Measurements from ENCODE around the gene CDC42BPB.

CDC42BPB gene

DNA sequence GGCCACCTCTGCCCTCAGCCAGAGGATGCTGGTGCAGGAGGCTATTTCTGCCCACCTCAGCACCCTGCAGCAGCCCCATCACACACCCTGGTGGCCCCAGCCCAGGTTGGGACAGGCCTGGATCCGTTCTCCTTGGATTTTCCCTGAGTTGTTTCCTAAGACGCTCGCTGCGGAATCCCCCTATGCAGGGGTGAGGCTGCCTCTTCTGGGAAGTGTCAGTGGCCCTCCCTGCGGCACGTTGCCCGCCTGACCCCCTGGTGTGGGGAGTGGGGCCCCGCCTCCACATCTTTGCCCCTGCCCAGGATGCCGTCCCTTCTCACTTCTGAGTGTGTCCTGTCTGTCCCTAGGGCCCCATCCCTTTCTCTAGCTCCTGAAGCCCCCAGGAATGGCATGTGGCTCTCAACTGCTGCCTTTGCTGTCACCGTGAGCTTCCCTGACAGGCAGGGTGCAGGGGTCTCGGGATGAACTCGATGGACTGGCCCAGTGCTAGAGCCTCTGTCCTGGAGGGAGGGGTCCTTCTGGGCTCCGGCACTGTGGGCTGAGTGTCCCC lies 36.6 kb upstream of the CDC42BPB start:
- no peak for DNase-seq

DNA sequence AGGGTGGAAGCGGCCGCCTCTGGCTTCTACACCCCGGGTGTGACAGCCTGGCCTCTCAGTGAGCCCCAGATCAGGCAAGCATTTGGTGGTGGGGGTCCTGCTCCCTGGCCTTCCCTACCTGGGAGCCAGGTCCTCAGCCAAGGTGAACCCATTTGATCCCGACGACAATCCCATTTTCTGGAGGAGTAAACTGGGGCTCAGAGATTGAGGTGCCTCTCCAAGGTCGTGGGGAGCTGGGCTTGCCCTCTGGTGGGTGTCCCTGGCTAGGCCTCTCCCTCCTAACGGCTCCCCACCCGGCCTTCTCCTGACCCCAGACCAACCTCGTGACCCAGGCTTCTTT lies 34.5 kb upstream of the CDC42BPB start:
- no peak for DNase-seq

DNA sequence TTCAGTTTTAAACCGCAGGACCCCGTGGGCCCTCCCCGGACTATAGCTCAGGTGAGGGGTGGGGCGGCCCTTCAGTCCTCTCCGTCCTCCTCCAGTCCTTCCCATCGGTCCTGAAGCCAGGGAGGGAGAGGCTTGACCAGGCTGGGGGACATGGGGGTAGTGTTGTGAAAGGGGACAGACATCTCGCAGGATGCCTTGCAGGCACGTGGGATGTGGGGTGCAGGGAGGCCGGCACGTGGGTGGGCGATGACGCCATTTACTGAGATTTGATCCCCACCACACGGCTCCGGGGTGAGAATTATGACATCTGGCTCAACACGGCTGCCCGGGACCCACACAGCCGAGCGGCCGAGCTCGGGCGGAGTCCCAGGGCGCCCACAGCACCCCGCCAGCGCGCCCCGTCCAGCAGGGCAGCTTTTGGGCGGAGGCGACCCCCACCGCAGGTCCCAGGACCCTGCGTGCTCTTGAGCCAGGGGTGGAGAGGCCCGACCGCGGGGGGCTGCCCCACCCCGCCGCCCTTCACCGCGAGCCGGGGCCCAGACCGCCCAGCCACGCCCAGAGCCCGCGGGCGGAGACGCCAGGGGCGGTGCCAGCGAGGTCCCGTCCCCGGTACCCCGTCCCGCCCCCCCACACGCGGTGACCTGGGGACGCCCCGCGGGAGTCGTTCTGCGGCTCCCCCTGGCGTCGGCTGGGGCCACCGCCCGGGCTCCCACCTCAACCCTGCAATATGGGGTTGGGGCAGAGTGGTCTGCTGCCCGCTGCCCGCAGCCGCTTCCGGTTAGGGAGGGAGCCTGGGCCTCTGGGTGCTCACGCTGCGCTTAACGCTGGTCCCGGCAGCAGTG lies 33.9 kb upstream of the CDC42BPB start:
- DNase-seq, result peak; percentile 73 to 94 (median 84)

DNA sequence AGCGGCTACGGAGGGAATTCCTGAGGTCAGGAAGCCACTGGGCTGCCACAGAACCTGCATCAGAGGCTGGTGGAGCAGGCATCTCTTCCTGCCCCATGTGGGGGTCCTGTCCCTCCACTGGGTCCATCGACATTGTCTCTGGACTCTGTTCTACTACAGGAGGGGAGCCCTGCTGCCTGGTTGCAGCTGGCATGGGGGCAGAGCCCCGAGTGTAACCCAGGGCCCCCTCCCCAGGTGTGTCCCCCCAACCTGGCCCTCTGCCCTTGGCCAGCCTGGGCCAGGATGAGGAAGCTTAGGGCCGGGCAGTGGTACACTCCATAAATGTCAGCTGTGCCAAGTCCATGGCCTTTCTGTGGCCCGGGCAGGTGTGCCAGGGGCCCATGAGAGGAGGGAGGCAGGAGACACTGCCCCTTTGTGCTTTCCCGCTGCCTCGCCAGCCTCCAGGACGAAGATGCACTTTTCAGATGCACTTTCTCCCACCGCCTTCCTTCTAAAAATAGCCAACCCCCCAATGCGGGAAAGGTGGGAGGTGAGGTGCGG lies 33.2 kb upstream of the CDC42BPB start:
- no peak for DNase-seq

DNA sequence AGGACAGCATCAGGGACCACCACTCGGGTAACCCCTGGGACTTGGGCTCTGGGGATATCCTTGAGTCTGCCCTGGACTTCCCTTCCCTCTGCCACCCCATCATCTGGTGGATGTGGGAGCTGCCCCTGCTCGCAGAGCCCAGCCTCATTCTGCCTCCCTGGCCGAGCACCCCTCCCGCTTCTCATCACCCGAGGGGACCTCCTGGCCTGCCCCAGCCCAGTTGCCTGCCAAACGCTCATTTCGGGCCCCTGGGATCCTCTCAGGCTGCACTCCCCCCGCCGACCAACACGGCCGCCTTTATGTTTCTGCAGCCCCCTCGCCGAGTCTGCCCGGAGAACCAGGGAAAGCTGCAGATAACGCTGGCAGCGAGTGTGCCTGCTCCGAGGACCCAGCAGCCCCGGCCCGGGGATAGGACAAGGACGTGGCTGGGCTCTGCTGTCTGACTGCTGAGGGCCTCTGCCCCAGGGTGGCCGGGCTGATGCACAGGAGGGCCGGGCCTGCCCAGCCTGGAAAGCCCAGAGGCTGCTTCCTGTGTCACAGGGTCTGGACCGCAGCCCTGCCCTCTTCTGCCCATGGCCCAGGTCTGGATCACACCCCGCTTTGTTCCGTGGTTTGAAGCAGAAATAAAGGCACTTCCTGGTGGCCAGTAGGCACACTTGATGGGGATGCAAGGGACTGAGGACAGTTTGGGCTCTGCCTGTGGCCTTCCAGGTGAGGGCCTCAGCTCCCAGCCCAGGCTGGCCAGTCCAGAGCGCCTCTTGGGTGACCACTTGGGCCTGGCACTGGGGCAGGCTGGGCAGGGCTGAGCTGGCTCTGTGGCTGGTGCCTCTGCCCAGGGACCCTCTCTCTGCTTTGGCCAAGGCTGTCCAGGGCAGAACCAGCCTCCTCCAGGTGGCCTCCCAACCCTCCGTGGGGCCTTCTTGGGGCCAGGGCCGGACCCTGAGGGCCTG lies 32.3 kb upstream of the CDC42BPB start:
- DNase-seq, result peak; percentile 38 to 53 (median 45)

DNA sequence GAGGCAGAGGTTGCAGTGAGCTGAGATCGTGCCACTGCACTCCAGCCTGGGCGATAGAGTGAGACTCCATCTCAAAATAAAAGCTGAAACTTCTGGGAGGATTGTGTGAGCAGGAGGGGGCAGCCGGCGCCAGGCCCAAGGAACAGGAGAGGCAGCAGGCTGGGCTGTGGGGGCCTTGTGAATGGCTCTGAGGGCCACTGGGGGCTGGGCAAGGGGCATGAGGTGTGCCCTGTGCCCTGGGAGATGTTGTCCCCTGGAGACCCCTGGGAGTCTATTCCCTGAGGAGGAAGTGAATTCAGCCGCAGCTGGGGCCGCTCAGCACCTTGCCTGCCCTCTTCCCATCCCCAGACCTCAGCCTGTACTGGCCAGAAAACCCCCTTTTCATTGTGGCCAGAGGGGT lies 31.6 kb upstream of the CDC42BPB start:
- DNase-seq, result no peak

DNA sequence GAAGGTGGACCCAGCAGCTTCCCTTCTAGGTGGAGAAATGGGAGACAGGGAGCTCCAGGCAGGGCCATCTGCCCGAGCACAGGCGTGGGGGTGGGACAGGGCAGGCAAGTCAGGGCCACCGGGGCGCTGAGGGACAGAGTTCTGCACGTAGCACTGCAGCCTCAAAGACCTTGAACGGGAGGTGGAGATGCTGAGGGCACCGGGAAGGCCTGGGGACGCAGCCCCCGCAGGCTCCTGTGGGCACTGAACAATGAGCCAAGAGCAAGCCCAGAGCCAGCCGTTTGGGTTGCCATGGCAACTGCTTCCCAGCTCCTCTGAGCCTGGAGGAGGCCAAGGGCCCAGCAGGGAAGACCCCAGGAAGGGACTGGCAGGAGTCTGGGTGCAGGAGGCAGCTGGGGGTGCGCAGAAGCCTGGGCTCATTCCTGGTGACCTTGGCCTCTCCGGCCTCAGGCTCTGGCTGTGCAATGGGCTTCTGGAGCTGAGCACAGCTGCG lies 30.0 kb upstream of the CDC42BPB start:
- DNase-seq, result no peak

DNA sequence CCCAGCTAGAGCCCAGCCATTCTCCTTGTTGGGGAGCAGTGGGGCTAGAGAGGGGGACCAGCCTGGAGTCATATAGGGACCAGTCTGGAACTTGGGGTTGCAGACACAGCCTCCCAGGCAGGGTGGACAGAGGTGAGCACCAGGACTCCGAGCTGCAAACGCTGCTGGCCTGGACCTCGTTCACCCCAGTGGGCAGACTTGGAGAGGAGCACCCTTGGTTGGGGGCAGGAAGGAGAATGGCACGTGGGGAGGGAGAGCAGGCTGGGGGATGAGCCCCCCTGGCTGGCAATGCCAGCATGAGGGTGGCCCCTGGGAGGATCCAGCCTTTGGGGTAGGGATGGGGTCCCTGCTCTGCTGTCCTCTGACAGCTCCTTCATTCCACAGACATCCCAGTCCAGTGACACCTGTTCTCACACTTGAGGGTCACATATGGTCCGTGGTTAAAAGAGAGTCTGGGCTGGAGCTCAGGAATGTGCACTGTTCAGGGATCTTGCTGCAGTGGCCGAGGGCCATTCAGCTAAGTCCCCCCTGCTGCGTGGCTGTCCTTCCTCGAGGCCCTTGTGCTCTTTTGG lies 29.5 kb upstream of the CDC42BPB start:
- no peak for DNase-seq

DNA sequence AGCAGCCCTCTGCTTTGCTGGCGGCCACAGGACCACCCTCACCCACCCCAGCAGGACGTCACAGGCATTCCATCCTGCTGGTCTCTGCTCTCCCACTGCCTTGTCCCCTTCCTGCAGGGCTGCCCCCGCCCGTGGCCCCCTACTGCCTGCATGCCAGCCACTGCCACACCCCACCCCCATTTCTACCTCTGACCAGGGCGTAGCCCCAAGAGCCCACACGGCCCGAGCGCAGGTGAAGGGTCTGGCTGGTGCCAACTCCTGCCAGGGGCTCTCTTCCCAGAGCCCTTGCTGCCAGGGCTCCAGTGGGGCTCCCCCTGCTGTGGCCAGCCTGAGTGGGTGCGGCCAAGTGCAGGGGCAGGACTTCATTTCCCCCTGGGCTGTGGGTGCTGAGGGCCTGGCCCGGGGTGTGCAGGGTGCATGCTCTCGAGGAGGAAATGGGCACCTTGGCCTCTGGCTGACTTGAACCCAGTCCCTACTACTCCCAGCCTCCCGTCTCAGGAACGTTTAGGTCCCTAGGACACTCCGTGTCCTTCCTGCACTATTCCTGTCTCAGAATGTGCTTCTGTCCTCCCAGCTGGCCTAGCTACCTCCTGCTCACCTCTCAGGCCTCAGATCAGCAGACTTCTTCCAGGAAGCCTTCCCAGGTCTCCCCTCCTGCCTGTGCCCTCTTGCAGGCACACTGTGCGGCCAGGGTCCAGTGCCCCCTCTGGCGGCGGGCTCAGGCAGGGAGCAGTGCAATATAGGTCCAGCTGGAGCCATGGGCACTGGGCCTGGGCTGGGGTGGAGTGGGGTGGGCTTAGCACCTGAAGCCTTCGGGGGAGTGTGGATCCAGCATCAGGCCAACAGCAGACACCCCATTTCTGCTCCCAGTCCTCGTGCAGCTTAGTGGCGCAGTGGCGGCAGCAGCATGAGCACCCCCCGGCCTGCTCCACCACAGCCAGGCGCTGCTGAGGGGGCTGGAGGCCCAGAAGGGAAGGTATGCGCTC lies 28.1 kb upstream of the CDC42BPB start:
- no peak for DNase-seq

DNA sequence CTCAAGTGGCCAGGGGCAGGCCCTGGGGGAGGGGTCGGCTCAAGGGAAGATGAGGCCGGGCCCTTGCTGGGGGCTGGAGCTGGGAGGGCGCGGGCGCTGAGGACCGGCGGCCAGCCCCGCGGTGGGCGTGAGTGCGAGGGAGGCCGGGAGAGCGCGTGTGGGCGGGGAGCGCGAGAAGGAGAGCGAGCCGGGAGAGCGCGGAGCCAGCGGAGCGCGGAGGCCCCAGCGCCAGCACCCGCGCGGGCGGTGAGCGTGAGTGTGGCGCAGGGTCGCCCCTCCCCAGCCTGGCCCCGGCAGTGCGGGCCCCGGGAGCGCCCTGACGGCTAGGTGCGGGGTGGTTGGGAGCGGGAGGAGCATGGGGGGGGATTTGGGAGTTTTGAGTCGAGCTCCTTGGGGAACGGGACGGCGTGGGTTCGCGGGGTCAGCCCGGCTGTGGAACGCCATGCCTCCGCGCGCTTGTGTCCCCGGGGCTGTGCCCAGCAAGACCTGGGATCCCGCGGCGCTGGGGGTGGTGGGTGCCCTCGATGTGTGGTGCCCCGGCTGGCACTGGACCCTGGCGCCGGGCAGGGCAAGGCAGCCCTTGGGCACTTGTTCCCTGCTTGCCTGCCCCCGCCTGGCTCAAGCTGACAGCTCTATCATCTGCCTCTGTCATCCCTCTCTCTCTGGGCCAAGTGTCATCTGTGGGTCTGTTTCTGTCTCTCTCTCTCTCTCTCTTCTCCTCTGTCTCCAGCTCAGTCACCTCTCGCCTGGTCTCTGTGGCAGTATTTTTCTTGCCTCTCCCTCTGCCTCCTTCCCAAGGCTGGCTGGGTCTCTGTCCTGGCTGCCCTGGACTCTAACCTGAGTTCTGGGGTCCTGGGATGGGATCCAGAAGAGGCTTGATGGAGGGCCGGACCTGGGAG lies 26.9 kb upstream of the CDC42BPB start, which contains the start of gene LBHD2:
LBHD2 (plus strand) TSS at position 190 of the 899 bp plus-strand sequence. CDS start 1,803 bp downstream, outside the sequence.
- peak; percentile 44 to 78 (median 61) for DNase-seq

DNA sequence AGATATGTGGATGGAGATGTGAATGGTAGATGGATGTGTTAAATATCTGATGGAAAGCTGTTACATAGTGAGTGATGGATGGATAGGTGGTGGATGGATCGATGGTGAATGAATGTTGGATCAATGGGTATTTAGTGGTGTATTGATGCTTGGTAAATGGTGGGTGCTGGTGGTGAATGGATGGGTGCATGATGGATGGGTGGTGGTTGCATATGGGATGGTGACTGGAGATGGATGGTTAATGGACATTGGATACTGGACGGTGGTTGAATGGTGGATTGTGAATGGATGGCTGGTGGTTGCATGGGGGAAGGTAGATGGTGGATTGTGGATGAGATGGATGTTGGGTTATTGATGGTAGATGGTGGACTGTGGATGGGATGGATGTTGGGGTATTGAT lies 24.6 kb upstream of the CDC42BPB start:
- DNase-seq, result no peak

DNA sequence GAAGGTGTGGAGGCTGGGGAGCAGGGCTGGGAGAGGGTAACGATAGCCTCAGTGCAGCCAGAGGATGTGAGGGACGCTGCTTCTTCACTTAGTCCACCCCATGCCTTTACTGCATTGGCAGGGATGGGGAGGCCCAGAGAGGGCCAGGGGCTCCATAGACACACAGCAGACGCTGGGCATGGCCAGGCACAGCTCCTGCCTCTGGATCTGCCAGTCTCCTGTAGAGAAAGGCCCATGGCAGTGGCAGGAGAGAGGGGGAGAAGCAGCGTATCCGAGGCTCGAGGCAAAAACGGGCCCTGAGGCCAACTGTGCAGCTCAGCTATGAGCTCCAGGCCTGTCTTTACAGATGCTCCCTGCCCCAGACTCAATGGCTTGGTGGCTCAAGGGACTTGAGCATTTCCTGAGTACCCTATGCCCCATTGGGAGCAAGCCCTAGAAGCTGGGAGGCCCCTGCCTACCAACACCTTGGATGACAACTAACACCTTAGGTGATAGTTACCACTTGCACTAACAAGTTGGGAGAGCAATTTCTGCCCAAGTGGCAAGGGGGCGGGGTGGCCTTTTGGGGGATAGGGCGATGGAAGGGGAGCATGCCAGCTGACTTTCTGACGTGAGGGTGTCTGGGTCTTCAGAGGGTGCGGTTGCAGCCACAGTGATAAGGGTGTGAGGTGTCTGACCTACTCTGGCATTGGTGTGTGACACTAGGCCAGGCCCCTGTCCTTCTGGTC lies 21.7 kb upstream of the CDC42BPB start:
- no peak for DNase-seq

DNA sequence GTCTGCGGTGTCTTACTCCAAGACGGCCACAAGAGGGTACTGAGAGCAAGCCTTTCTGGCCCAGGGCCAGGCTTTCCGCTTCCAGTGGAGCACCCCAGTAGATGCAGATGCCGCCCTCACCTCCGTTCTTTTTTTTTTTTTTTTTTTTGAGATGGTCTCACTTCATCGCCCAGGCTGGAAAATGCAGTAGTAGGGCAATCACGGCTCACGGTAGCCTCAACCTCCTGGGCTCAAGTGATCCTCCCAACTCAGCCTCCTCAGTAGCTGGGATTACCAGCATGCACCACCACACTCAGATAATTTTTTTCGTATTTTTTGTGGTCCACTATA lies 21.0 kb upstream of the CDC42BPB start:
- peak; percentile 88 to 92 (median 90) for DNase-seq

DNA sequence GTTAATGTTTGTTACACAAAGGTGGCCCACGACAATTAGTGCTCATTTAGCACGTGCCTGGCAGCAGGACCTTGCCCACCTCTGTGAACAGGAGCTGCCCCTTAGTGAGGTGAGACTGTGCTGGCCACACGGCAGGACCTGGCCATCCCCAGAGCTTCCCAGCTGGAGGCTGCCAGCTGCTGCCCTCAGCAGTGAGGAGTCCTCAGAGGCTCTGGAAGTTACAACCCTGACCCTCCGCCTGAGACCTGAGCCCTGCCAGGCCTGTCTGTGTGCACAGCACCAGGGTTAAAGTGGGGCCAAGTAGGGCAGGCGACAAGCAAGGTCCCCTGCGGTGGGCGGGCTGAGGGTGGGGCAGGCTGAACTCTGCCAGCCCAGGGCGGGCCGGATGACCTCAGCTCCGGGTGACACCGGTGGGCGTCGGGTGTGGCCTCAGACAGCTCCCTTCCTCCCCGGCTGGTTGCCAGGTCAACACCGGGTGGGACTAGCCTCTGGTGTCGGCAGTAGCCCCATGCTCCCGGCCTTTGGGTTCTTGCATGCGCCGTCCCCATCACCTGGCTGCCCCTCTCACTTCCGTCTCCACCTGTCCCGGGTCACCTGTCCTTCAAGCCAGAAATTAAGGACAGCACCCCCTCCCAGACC lies 17.5 kb upstream of the CDC42BPB start:
- peak; percentile 91 to 95 (median 91) for DNase-seq

DNA sequence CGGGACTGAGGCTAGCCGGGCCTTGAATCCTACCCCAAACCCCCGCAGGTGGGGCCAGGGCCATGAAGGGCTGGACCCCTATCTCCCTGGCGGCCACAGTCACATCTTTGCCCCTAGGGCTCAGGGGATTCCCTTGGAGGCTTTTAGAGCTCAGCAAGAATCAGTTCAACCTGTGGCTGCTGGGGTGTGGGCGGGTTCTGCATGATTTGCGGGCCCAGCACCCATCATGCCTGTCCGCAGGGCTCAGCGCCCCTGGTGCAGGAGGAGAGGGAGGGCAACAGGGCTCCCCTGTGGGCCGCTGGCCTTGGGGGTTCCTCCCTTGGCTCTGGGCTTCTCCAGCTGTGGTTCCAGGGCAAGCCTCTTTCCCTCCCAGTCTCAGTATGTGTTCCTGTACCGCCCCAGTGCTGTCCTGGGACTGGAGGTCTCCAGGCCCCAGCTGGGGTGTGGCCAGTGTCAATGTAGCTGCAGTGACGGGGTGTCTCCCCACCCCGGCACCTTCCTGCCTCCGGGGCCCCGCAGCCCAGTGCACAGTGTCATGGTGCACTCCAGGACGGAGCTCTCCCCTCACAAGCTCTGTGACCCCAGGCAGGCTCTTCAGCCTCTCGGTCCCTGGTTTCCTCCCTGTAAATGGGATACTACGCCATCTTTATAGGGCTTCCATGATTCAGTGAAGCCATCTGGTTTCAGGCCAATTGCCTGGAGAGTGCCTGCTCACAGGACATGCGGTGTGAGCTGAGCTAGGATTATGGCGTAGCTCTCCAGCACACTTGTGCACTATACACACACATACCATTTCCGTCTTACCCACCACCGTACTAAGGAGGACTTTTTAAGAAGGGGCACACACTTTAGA lies 16.8 kb upstream of the CDC42BPB start:
- no peak for DNase-seq

DNA sequence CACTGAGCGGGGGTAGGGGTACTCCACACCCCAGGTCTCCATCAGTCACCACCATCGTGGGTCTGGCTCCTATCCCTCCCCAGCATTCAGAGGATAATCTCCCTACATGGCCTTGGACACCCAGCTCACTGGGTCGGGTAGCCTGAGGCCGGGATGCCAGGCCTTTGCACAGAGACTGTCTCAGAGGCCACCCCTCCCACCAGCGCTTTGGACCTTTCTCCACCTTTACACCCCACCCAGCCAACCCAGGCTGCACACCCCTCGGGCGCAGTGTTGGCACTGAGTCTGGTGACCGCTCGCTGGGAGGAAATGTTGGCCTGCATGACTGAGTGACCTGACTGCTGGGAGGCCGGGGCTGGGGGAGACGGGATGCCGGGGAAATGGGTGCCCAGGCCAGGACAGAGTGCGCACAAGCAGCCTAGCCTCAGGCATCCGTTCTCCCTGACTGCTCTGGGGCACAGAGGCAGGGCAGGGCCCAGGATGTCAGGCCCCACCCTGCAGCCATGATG lies 16.1 kb upstream of the CDC42BPB start:
- no peak for DNase-seq

DNA sequence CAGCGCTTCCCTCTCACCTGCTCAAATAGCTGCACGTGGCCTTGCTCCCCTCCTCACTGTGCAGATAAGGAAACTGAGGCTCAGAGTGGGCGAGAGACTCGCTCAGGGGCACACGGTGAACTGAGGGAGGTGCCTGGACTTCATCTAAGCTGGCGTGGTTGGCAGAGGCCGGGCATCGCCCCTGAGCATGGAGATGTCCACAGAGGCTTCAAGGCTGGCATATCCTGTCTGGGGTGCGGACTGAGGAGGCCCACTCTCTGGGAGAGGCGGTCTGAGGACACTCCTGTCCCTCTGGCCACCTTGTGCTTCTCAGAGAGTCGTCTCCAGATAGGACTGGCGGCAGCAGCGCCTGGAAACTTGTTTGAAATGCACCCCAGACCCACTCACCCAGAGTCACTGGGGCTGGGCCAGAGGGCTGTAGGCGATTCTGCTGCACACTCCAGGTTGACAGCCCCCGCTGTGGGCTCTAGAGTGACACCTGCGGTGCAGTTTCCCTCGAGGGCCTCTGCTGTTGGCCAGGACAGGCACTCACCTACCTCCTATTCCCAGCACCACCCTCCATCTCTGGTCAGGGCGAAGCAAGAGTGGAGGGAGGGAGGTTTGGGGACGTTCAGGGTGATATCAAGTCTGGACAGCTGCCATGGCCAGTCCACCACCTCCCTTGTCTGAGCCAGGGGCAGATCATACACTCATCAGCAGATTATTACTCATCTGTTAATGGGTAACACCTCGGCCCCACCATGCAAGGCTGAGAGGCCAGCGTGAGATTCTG lies 15.4 kb upstream of the CDC42BPB start:
- DNase-seq, result peak in 1 of 3 donors; percentile 44
